Stimulated activated CD4-positive, alpha-beta T cell treated with anti-CD3 and anti-CD28 coated beads, Interleukin-15, amount 100 ng/mL, for 1 hour (primary cell): ENCODE measurements around the gene AKAP13.

Experiments
- DNase-seq, 2 donors: peaks; one replicate each; pipeline ENCODE4 v3.0.0-alpha.2; 2020; ENCODE audit warnings: low read depth in 1 of 2, low spot score in 1 of 2

The AKAP13 gene

DNA sequence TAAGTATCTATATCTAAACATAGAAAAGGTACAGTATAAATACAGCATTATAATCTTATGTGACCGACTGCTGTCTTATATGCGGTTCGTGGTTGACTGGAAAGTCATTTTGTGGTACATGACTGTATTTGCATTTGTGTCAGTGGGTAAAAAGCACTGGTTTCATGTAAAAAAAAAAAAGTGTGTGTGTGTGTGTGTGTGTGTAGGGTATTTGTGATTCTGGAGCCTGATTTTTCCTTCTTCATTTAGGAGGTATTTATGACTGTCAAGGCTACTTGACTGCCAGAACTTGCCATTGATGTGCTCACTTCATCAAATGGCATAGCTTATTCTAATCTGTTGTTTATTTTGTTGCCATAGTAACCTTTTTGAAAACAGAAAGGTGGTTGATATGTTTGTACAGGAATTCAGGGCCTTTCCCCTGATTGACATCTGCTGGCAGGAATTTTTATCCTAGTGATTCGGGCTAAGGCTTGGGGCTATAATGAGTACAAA is 63.2 kb downstream of the AKAP13 start:
- no peak for DNase-seq

DNA sequence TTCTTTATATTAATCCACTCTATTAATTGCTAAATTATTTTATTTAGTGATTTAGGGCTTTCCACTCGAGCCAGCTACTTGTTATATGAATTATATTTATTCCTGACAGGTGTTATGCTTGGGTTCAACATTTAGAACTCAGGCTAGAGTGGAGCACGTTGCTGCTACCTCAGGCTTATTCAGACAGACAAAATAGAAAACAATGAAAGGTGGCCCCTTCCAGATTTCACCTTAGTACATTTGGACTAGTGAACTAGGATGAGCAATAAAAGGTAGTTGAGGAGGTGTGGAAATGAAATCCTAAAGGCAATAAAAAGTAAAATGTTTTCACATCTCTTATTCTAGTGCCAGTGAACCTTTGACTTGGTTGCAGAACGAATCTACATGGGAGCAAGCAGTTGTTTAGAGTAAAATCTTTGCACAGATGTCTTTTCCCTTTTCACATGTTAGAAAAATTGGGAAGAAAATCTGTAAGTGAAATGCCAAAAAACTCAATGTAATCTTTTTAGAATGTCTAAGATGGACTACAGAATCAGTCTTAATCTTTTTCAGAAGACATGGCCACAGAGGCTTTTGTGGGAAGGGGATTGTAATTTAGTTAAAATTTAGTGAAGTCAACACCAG is 63.8 kb downstream of the AKAP13 start:
- DNase-seq: no peak

DNA sequence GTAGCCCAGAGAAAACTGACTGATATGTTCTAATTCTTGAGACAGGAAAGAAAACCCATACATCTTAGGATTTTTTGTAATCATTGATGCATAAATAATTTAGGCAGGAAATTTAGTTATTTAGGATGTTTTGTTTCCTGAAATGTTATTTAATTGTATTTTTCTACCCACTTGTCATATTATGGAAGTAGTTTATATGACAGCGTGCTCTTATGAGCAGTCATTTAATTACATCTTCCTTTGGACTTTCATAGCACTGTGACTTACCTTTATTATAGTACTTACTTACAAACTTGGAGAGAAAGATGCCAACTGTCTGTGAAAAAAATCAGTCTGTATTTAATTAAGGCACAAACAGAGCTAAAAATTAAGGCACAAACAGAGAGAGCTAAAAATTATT is 65.0 kb downstream of the AKAP13 start:
- DNase-seq: no peak

GRCh38 chr15:85451099-85451700 is 70.8 kb downstream of the AKAP13 start:
- DNase-seq: no peak

DNA sequence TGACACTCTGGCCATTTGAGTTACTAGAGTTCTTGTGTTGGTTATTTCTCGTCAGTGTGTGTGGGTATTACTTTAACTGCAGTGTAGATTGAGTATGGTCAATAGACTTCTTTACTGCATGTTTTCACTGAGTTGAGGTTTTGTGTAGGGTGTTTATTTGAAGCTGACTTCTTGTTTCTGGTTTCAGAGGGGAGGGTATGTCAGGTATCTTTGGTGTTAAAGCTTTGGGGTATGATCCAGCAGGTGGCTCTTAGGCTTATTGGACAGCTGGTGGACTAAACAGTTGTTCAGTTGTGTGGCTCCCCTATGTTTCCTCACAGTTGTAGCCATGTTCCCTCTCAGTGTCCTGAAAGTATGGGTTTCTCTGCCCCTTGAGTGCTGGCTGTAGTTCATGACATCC is 72.0 kb downstream of the AKAP13 start:
- no peak for DNase-seq

GRCh38 chr15:85453144-85453872 is 72.9 kb downstream of the AKAP13 start:
- no peak for DNase-seq

GRCh38 chr15:85454403-85454802 is 74.0 kb downstream of the AKAP13 start:
- no peak for DNase-seq

GRCh38 chr15:85455891-85456290 is 75.5 kb downstream of the AKAP13 start:
- no peak for DNase-seq

GRCh38 chr15:85456798-85457197 is 76.4 kb downstream of the AKAP13 start:
- no peak for DNase-seq

GRCh38 chr15:85457392-85457968 is 77.1 kb downstream of the AKAP13 start:
- no peak for DNase-seq

GRCh38 chr15:85458764-85459163 is 78.4 kb downstream of the AKAP13 start:
- no peak for DNase-seq

- no peak for DNase-seq
Observed at GRCh38 chr15:85462029-85462428, 81.6 kb downstream of the AKAP13 start.

DNA sequence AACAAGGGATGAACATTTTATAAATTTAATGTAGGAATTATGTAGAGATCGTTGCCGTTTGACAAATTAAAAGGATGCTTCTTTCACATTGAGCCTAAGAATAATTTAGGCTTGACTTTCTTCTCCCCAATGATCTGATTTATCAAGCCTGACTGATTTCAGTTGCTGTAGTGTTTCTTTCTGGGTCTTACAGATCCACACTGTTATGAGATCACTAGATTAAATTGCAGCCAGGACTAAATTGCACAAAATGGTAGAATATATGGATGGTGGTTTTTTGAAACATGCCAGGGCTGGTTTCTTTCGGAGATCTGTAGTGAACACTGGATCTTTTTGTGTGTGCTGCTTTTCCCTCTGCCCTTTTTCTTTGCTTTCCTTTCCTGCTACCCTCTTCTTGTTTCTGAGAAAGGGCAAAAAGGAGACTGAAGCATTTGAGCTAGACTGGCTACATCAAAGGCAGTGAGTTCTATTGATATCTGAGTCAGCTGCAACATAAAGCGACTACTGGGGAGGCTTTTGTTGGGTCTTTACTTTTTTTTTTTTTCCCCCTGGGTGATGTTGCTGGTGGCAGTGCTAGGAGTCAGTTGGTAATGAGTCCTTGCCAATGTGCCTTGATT is 83.0 kb downstream of the AKAP13 start:
- DNase-seq: no peak

DNA sequence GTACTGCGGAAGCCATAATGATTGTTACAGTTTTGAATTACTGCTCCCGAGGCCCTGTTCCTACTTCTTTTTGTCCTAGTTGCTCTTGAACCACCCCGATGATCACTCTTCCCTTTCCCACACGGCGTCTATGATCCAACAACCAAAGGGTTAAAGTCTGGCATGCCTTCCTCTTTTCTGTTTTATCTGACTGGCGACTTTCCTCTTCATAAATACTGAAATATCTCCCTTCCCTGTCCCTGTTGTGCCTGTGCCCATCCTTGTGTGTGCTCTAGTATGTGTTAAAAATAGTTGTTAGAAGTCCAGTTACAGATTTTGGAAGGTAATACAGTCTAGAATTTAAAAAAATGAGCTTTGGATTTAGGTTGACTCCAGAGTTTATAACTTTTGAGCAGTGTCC is 83.6 kb downstream of the AKAP13 start:
- DNase-seq: no peak

- DNase-seq: no peak
Observed at GRCh38 chr15:85464471-85464870, 84.1 kb downstream of the AKAP13 start.

DNA sequence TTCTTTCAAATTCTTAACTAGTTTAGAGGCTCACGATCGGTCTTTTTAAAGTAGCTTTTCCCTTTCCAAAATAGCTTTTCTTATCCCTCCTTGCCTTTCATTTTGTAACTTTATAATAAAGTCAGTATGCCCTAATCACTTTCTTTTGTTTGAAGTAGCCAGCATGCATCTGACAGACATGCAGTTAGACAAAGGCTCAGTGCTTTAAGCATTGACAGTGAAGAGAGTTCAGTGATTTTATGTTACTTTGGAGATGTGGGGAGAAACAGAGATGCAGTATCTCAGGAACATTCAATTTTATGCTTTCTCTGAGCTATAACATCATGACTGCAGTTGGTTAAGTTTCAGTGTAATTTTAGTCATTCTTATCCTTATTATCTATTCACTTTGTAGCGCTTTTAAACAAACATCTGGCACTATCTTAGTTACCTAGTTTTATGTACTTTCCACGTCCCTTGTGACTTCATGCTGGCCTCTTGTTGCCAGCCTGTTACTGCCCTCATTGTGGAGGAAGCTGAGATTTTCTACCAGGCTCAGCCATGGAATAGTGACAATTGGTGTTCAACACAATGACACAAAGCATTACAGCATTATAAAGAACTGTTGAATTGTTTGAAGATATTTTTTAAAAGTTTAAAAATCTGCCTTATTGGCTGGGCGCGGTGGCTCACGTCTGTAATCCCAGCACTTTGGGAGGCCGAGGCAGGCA is 90.3 kb downstream of the AKAP13 start:
- no peak for DNase-seq

DNA sequence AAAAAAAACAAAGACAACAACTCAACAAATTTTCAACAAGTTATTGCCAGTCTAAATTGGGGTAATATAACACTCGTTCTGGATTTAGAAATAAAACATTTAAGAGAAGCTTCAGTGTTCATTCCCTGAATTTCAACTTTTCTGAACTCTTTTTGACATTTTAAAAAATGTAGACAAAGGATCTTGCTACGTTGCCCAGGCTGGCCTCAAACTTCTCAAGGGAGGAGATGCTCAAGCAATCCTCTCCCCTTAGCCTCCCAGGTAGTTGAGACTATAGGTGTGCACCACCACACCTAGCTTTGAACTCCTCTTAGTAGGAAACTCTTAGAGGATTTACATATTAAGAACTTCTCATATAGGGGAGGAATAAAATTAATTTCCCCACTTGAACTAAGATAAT is 91.9 kb downstream of the AKAP13 start:
- no peak for DNase-seq

DNA sequence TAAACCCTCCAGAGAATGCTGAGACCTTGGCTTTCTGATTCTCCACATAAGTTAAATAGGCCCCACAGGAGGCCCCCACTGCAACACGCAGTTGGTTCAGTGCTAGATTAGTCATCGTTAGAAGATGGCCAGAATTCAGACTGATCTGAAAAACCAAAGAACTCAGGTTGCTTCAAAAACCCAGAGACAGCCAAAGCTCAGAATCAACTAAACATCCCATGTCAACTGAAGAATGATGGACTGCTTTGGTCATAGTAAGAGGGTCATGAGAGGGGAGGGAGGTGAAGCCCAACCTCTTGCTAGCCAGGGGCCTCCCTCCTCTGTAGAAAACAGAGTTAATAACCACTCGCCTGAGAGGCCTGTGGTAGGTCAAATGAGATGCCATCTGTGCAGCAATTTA is 93.1 kb downstream of the AKAP13 start:
- no peak for DNase-seq

- DNase-seq: no peak
Observed at GRCh38 chr15:85474700-85475316, 94.4 kb downstream of the AKAP13 start.

DNA sequence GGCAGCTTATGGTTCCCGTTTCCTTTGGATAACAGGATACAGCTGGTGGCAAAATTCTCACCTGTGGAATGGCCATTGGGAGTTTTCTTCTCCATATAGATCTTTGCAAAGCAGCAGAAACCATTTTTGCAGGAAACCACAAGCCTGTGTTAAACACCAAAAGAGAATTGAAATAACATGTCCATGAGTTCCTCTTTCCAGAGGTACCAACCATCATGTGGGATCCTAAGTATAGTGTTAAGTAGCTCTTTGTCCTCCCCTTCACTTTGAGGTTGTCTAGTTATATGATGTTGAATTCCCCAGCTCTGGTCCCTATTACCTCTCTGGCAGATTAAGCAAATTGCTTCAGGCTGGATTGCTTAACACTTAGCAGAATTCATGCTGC is 94.9 kb downstream of the AKAP13 start:
- no peak for DNase-seq

- DNase-seq: no peak
Observed at GRCh38 chr15:85475711-85476110, 95.3 kb downstream of the AKAP13 start.
